CD4-positive, alpha-beta T cell (primary cell): ENCODE results near the gene DIPK1A. TPM values are rescaled to one million over a fixed set of nuclear protein-coding genes. Genes with fewer than 3 reads are reported as not detected.

ENCODE experiments used
- ATAC-seq: fragments of 200-7000 bp; cut with Tn5 transposase; one replicate; pipeline ENCODE4 v1.10.0; 2022; ENCODE audit warnings: mild to moderate bottlenecking; ENCODE audit not compliant: poor library complexity
- CTCF ChIA-PET: fragments of 350-600 bp; sonication (Branson Sonifier 250); formaldehyde crosslinking; loops from one replicate; lab custom pipeline; 2021; ENCODE audit warnings: antibody characterized with exemption, inconsistent platforms; lab: Charles Lee
- POLR2A ChIA-PET: fragments of 350-600 bp; sonication (Branson Sonifier 250); formaldehyde crosslinking; loops from one replicate; lab custom pipeline; 2021; ENCODE audit warnings: antibody characterized with exemption, inconsistent platforms; lab: Charles Lee
- DNase-seq, 14 experiments: peaks; one replicate each; pipeline ENCODE4 v3.0.0-alpha.2; 2013 to 2020; ENCODE audit warnings: mixed read lengths in 2 of 14
- H3K27ac ChIP-seq, 2 donors: one replicate each; pipeline versions ENCODE4 v1.5.1 to v1.7.0; 2013; ENCODE audit warnings: low read length in 2 of 2, low read depth in 1 of 2, mild to moderate bottlenecking in 1 of 2
- H3K27me3 ChIP-seq, 2 experiments: 1 replicate in 1 of 2; 2 replicates in 1 of 2; pipeline versions ENCODE4 v1.6.1 to v1.7.0; 2013; ENCODE audit warnings: low read length in 2 of 2, control low read depth in 1 of 2, mild to moderate bottlenecking in 1 of 2, moderate library complexity in 1 of 2; ENCODE audit not compliant: insufficient read depth in 2 of 2, control insufficient read depth in 1 of 2
- H3K36me3 ChIP-seq: one replicate; pipeline ENCODE4 v1.6.1; 2013; ENCODE audit warnings: low read length, control low read depth; ENCODE audit not compliant: insufficient read depth
- H3K4me1 ChIP-seq: one replicate; pipeline ENCODE4 v1.6.1; 2013; ENCODE audit warnings: low read length, control low read depth; ENCODE audit not compliant: insufficient read depth
- H3K4me3 ChIP-seq: one replicate; pipeline ENCODE4 v1.5.1; 2013; ENCODE audit warnings: mild to moderate bottlenecking, low read length, moderate library complexity
- H3K9me3 ChIP-seq, 2 experiments: 1 replicate in 1 of 2; 2 replicates in 1 of 2; pipeline versions ENCODE4 v1.6.1 to v1.7.0; 2013; ENCODE audit warnings: low read length in 2 of 2, mild to moderate bottlenecking in 2 of 2, control low read depth in 1 of 2, moderate library complexity in 1 of 2; ENCODE audit not compliant: control insufficient read depth in 1 of 2, insufficient read depth in 1 of 2
- H3K27ac Mint-ChIP-seq: one replicate; pipeline ENCODE4 v1.8.0; 2020; ENCODE audit warnings: mixed read lengths
- H3K27me3 Mint-ChIP-seq: one replicate; pipeline ENCODE4 v1.8.0; 2021; ENCODE audit warnings: mixed read lengths
- H3K36me3 Mint-ChIP-seq: one replicate; pipeline ENCODE4 v1.8.0; 2021; ENCODE audit warnings: low read depth, mixed read lengths
- H3K4me1 Mint-ChIP-seq: one replicate; pipeline ENCODE4 v1.8.0; 2021; ENCODE audit warnings: low read depth, mixed read lengths
- H3K4me3 Mint-ChIP-seq: one replicate; pipeline ENCODE4 v1.8.0; 2020; ENCODE audit warnings: mild to moderate bottlenecking, mixed read lengths
- H3K9me3 Mint-ChIP-seq: one replicate; pipeline ENCODE4 v1.8.0; 2020; ENCODE audit warnings: mixed read lengths
- intact Hi-C, 2 experiments: fragments of 100-400 bp; cut with DNase I in 1 of 2; cut with micrococcal nuclease in 1 of 2; formaldehyde crosslinking; loops; one replicate each; pipeline versions ENCODE4 v1.15.1 to v1.9.0; 2023 to 2025; cut with DNase I, micrococcal nuclease
- total RNA-seq, 174 experiments: library from RNA in 2 of 174; stranded (reverse) in 2 of 174; gene quantifications; one replicate each; pipeline ENCODE4 v1.2.3 and lab custom pipeline; 2021 to 2026
- TF ChIP-seq, protein P1 (sequence below): fragments of 200-600 bp; IDR thresholded peaks from one replicate; pipeline ENCODE4 v1.8.0; 2022; ENCODE audit warnings: antibody characterized with exemption, mild to moderate bottlenecking

Gene DIPK1A
- total RNA-seq, 2 experiments from 2014 or later: 7.0 to 7.3 TPM

DNA sequence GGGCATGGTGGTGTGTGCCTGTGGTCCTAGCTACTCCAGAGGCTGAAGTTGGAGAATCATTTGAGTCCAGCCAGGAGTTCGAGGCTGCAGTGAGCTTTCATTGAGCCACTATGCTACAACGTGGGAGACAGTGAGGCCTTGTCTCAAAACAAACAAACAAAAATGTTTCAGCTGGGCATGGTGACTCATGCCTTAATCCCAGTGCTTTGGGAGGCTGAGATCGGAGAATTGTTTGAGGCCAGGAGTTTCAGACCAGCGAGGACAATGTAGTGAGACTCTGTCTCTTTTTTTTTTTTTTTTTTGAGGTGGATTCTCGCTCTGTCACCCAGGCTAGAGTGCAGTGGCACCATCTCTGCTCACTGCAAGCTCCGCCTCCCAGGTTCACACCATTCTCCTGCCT, 134.5 kb downstream of the DIPK1A start:
- intact Hi-C loops: no loop called here
- Mint-ChIP-seq H3K9me3 (no peaks in the 10 kb centered on the region), H3K4me3 (no peak overlapping the region), H3K27ac (no peak overlapping the region), H3K36me3 (peaks cover 2% of the 10 kb centered on the region), H3K4me1 (peaks cover 3% of the 10 kb centered on the region), H3K27me3 (no peaks in the 10 kb centered on the region)
- no peak overlapping the region for H3K4me3 ChIP-seq
- no peaks in the 10 kb centered on the region for H3K36me3 ChIP-seq
- POLR2A ChIA-PET: no interaction called here
- no peak for DNase-seq
- CTCF ChIA-PET: no interaction called here
- H3K27me3 ChIP-seq: no peaks in the 10 kb centered on the region
- TF ChIP-seq, protein P1, sequence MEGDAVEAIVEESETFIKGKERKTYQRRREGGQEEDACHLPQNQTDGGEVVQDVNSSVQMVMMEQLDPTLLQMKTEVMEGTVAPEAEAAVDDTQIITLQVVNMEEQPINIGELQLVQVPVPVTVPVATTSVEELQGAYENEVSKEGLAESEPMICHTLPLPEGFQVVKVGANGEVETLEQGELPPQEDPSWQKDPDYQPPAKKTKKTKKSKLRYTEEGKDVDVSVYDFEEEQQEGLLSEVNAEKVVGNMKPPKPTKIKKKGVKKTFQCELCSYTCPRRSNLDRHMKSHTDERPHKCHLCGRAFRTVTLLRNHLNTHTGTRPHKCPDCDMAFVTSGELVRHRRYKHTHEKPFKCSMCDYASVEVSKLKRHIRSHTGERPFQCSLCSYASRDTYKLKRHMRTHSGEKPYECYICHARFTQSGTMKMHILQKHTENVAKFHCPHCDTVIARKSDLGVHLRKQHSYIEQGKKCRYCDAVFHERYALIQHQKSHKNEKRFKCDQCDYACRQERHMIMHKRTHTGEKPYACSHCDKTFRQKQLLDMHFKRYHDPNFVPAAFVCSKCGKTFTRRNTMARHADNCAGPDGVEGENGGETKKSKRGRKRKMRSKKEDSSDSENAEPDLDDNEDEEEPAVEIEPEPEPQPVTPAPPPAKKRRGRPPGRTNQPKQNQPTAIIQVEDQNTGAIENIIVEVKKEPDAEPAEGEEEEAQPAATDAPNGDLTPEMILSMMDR: no peak
- no peak for ATAC-seq
- no peak overlapping the region for H3K27ac ChIP-seq
- H3K4me1 ChIP-seq: peaks cover 5% of the 10 kb centered on the region
- H3K9me3 ChIP-seq: no peaks in the 10 kb centered on the region

DNA sequence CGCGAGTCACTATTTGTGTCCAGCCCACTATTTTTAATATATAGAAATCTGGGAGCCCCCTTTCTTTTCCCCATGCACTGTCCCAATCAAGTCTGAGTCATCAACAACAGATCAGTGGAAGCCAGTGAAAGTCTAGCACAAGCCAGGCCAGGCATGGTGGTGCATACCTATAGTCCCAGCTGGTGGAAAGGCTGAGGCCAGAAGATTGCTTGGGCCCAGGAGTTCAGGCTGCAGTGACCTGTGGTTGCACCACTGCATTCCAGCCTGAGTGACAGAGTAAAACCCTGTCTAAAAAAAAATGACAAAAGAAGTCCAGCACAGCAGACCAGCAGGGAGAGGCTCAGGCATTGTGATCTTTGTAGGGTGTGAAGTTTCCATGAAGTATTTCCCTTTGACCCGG, 138.4 kb downstream of the DIPK1A start:
- POLR2A ChIA-PET: no interaction called here
- Mint-ChIP-seq H3K9me3 (no peaks in the 10 kb centered on the region), H3K36me3 (no peaks in the 10 kb centered on the region), H3K27me3 (peaks cover 6% of the 10 kb centered on the region), H3K4me3 (no peak overlapping the region), H3K4me1 (no peaks in the 10 kb centered on the region), H3K27ac (no peak overlapping the region)
- no peak for ATAC-seq
- CTCF ChIA-PET: no interaction called here
- no peak overlapping the region for H3K4me3 ChIP-seq
- TF ChIP-seq, protein P1: no peak
- no peak overlapping the region for H3K27ac ChIP-seq
- no peak for DNase-seq
- H3K27me3 ChIP-seq: no peaks in the 10 kb centered on the region
- no peaks in the 10 kb centered on the region for H3K9me3 ChIP-seq
- no peaks in the 10 kb centered on the region for H3K36me3 ChIP-seq
- intact Hi-C loops: no loop called here
- H3K4me1 ChIP-seq: no peaks in the 10 kb centered on the region

DNA sequence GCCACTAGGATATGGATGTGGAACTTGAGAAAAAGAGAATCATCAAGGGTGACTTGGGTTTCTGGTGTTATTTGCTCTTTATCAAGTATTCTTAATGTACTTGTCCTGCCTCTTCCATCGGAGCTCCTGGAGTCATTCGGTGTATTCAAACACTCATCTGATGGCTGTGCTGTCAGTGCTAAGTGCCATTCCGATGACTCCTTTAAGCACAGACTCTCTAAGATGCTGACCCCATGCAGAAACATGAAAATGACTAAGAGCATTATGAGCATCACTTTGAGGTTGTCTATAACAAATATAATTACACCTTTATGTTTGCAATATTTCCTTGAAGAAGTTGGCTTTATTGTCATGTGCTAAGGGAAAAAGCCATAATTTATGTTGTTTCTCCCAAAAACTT, 140.7 kb downstream of the DIPK1A start:
- CTCF ChIA-PET: no interaction called here

More for the DNA sequence above, 140.7 kb downstream of the DIPK1A start:
- Mint-ChIP-seq H3K4me1 (no peaks in the 10 kb centered on the region), H3K27me3 (peaks cover 6% of the 10 kb centered on the region), H3K36me3 (no peaks in the 10 kb centered on the region), H3K9me3 (no peaks in the 10 kb centered on the region), H3K27ac (no peak overlapping the region), H3K4me3 (no peak overlapping the region)
- H3K4me3 ChIP-seq: no peak overlapping the region
- intact Hi-C loops: no loop called here
- no peaks in the 10 kb centered on the region for H3K27me3 ChIP-seq
- no peaks in the 10 kb centered on the region for H3K9me3 ChIP-seq
- POLR2A ChIA-PET: no interaction called here
- ATAC-seq (no peak), DNase-seq (no peak)
- H3K4me1 ChIP-seq: no peaks in the 10 kb centered on the region
- TF ChIP-seq, protein P1: no peak
- H3K36me3 ChIP-seq: no peaks in the 10 kb centered on the region
- no peak overlapping the region for H3K27ac ChIP-seq
